GM12865 (cell line): ENCODE measurements around the gene REEP3.
A peak's percentile ranks its signal among the peaks of the same experiment; 100 is the strongest.

ENCODE experiments used
- DNase-seq: peaks from one replicate; pipeline ENCODE4 v3.0.0; 2010; ENCODE audit warnings: low read depth
- H3K4me3 ChIP-seq: 2 replicates; pipeline ENCODE4 v1.5.1; 2011; ENCODE audit warnings: mild to moderate bottlenecking, low read depth, low read length, control low read depth
- CTCF ChIP-seq: IDR thresholded peaks from 2 replicates; pipeline ENCODE4 v1.5.1; 2011; ENCODE audit warnings: low read length, control low read depth, low read depth, inconsistent platforms; ENCODE audit not compliant: insufficient read depth; ENCODE audit errors: missing control alignments

The REEP3 gene

GRCh38 chr10:63591600-63592379 lies 70.6 kb downstream of the REEP3 start:
- DNase-seq = no peak
- no peak overlapping the region for H3K4me3 ChIP-seq
- TF ChIP-seq CTCF = no peak

- no peak for TF ChIP-seq CTCF
- no peak for DNase-seq
- H3K4me3 ChIP-seq = no peak overlapping the region
Observed at GRCh38 chr10:63593576-63593975, 72.4 kb downstream of the REEP3 start.

GRCh38 chr10:63595072-63595471 lies 73.9 kb downstream of the REEP3 start:
- no peak overlapping the region for H3K4me3 ChIP-seq
- no peak for DNase-seq
- no peak for TF ChIP-seq CTCF

- no peak for TF ChIP-seq CTCF
- DNase-seq = no peak
- no peak overlapping the region for H3K4me3 ChIP-seq
Observed at GRCh38 chr10:63596924-63597323, 75.7 kb downstream of the REEP3 start.

GRCh38 chr10:63600540-63600939 lies 79.3 kb downstream of the REEP3 start:
- no peak for TF ChIP-seq CTCF
- no peak overlapping the region for H3K4me3 ChIP-seq
- DNase-seq = no peak

GRCh38 chr10:63603709-63604445 lies 82.7 kb downstream of the REEP3 start:
- peak overlapping the region; percentile 6; the same call in 1 of the 2 replicates for H3K4me3 ChIP-seq
- no peak for TF ChIP-seq CTCF
- peak; percentile 35 for DNase-seq
